Gastrocnemius medialis (tissue), 4 donors: ENCODE measurements around the gene HOXD10.

Source experiments
- POLR2A ChIP-seq, 2 donors: fragments of 450-650 bp; IDR thresholded peaks; one replicate each; pipeline ENCODE4 v1.6.1; 2017; ENCODE audit warnings: antibody characterized with exemption in 2 of 2, mild to moderate bottlenecking in 2 of 2, moderate library complexity in 2 of 2
- TF ChIP-seq, protein P1 (sequence below), 5 experiments: fragments of 450-650 bp in 3 of 5; fragments of 200-600 bp in 2 of 5; sonication (generic) in 2 of 5; IDR thresholded peaks in 4 of 5; conservative IDR thresholded peaks in 1 of 5; 1 replicate in 4 of 5; 2 replicates in 1 of 5; pipeline ENCODE4 v1.5.1; 2016 to 2019; ENCODE audit warnings: antibody characterized with exemption in 5 of 5, mild to moderate bottlenecking in 3 of 5, moderate library complexity in 3 of 5

DNA sequence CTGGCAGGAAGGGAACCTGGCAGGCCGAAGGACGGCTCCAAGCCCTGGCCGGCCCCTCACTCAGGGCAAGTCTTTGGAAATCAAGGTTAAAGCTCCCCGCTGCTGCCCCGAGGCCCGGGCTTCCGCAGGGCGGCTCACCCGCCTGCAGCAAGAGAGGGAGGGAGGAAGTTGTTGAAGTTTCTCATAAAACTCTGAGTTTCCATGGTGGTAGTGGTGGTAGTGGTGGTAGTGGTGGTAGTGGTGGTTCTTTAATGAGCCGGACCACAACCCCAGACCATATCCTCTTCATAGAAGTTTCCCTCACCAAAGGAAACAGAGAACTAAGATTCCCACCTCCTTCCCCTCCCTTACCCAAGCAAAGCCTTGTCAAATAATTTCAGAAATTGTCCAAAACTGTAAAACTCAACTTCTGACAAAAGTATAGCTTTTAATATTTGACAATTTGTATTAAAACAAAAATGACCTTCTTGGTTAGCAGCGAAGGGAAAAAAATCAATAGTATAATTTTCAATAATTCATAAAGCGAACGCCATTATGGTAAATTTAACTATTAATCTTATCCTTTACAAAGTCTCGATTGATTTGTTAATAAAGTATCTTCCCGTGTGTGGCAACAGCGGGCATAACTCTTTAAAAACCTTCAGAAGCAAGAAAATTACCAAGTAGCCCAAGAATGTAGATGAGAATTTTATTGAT is 1.5 kb upstream of the HOXD10 start:
- TF ChIP-seq, protein P1, sequence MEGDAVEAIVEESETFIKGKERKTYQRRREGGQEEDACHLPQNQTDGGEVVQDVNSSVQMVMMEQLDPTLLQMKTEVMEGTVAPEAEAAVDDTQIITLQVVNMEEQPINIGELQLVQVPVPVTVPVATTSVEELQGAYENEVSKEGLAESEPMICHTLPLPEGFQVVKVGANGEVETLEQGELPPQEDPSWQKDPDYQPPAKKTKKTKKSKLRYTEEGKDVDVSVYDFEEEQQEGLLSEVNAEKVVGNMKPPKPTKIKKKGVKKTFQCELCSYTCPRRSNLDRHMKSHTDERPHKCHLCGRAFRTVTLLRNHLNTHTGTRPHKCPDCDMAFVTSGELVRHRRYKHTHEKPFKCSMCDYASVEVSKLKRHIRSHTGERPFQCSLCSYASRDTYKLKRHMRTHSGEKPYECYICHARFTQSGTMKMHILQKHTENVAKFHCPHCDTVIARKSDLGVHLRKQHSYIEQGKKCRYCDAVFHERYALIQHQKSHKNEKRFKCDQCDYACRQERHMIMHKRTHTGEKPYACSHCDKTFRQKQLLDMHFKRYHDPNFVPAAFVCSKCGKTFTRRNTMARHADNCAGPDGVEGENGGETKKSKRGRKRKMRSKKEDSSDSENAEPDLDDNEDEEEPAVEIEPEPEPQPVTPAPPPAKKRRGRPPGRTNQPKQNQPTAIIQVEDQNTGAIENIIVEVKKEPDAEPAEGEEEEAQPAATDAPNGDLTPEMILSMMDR (IDR thresholded peaks at IDR 0.05 in 4 of 5, conservative IDR thresholded peaks at IDR 0.05 in 1 of 5) = no peak
- no peak for TF ChIP-seq POLR2A (IDR thresholded peaks at IDR 0.05)
